ENCODE results near the gene SOBP.

SOBP gene

GRCh38 chr6:107637316-107638315, 147.7 kb downstream of the SOBP start:
- DNase-seq (ENCODE audit: low read depth in 2 of 2) = no peak

- DNase-seq (ENCODE audit: low read depth in 2 of 2) = no peak
Observed at GRCh38 chr6:107638493-107638892, 148.6 kb downstream of the SOBP start.

GRCh38 chr6:107639511-107639910, 149.6 kb downstream of the SOBP start:
- no peak for DNase-seq (ENCODE audit: low read depth in 2 of 2)

- DNase-seq (ENCODE audit: low read depth in 2 of 2) = no peak
Observed at GRCh38 chr6:107641071-107641470, 151.2 kb downstream of the SOBP start.

- DNase-seq (ENCODE audit: low read depth in 2 of 2) = no peak
Observed at GRCh38 chr6:107641500-107641941, 151.6 kb downstream of the SOBP start.

- no peak for DNase-seq (ENCODE audit: low read depth in 2 of 2)
Observed at GRCh38 chr6:107642095-107642860, 152.4 kb downstream of the SOBP start.

GRCh38 chr6:107642861-107643328, 153.0 kb downstream of the SOBP start:
- no peak for DNase-seq (ENCODE audit: low read depth in 2 of 2)

GRCh38 chr6:107644513-107644912, 154.6 kb downstream of the SOBP start:
- DNase-seq (ENCODE audit: low read depth in 2 of 2) = no peak

- no peak for DNase-seq (ENCODE audit: low read depth in 2 of 2)
Observed at GRCh38 chr6:107645740-107646139, 155.8 kb downstream of the SOBP start.

- no peak for DNase-seq (ENCODE audit: low read depth in 2 of 2)
Observed at GRCh38 chr6:107646176-107646575, 156.3 kb downstream of the SOBP start.

GRCh38 chr6:107646776-107647438, 157.0 kb downstream of the SOBP start:
- no peak for DNase-seq (ENCODE audit: low read depth in 2 of 2)

- no peak for DNase-seq (ENCODE audit: low read depth in 2 of 2)
Observed at GRCh38 chr6:107647439-107647948, 157.6 kb downstream of the SOBP start.

GRCh38 chr6:107648983-107649382, 159.1 kb downstream of the SOBP start:
- DNase-seq (ENCODE audit: low read depth in 2 of 2) = no peak

- no peak for DNase-seq (ENCODE audit: low read depth in 2 of 2)
Observed at GRCh38 chr6:107652526-107653182, 162.7 kb downstream of the SOBP start.

GRCh38 chr6:107653183-107653580, 163.3 kb downstream of the SOBP start:
- no peak for DNase-seq (ENCODE audit: low read depth in 2 of 2)

- DNase-seq (ENCODE audit: low read depth in 2 of 2) = no peak
Observed at GRCh38 chr6:107653861-107654394, 164.0 kb downstream of the SOBP start.

- DNase-seq (ENCODE audit: low read depth in 2 of 2) = no peak
Observed at GRCh38 chr6:107654764-107655163, 164.8 kb downstream of the SOBP start.

GRCh38 chr6:107655245-107655644, 165.3 kb downstream of the SOBP start:
- DNase-seq (ENCODE audit: low read depth in 2 of 2) = no peak

GRCh38 chr6:107655864-107656263, 165.9 kb downstream of the SOBP start:
- no peak for DNase-seq (ENCODE audit: low read depth in 2 of 2)

GRCh38 chr6:107656401-107656800, 166.5 kb downstream of the SOBP start:
- DNase-seq (ENCODE audit: low read depth in 2 of 2) = no peak

GRCh38 chr6:107656883-107657282, 167.0 kb downstream of the SOBP start:
- no peak for DNase-seq (ENCODE audit: low read depth in 2 of 2)

Measured in fibroblast of skin of left biceps (primary cell).